ENCODE measurements around the gene ELOVL4. TPM values are rescaled to one million over a fixed set of nuclear protein-coding genes. Genes with fewer than 3 reads are reported as not detected.

Gene ELOVL4
- total RNA-seq, 2 donors from 2014 or later = 2.4 to 3.2 TPM

GRCh38 chr6:79941489-79942151, 5.7 kb downstream of the ELOVL4 start:
- H3K4me3 ChIP-seq = no peak overlapping the region
- H3K36me3 ChIP-seq = no peaks in the 10 kb centered on the region
- H3K4me1 ChIP-seq (ENCODE audit: control insufficient read depth in 1 of 2, low read depth in 2 of 2) = peaks cover 6 to 17% of the 10 kb centered on the region in 2 donors
- no peak for DNase-seq (ENCODE audit: low spot score)
- no peak for TF ChIP-seq CTCF (IDR thresholded peaks at IDR 0.05)
- no peak for ATAC-seq (ENCODE audit: insufficient number of reproducible peaks, low FRiP score, low read depth)
- no peaks in the 10 kb centered on the region for H3K27me3 ChIP-seq (replicated peaks; ENCODE audit: insufficient read depth)
- no peaks in the 10 kb centered on the region for H3K9me3 ChIP-seq
- H3K27ac ChIP-seq = no peak overlapping the region

GRCh38 chr6:79928478-79928998, 18.8 kb downstream of the ELOVL4 start:
- Histone ChIP-seq H3K36me3 (no peaks in the 10 kb centered on the region), H3K27me3 (replicated peaks; ENCODE audit: insufficient read depth) (no peaks in the 10 kb centered on the region), H3K4me3 (no peak overlapping the region), H3K27ac (no peak overlapping the region), H3K4me1 (ENCODE audit: control insufficient read depth in 1 of 2, low read depth in 2 of 2) (no peaks in the 10 kb centered on the region), H3K9me3 (no peaks in the 10 kb centered on the region)
- ATAC-seq (ENCODE audit: insufficient number of reproducible peaks, low FRiP score, low read depth) (no peak), DNase-seq (ENCODE audit: low spot score) (no peak)
- no peak for TF ChIP-seq CTCF (IDR thresholded peaks at IDR 0.05)

GRCh38 chr6:79927758-79928157, 19.6 kb downstream of the ELOVL4 start:
- TF ChIP-seq CTCF (IDR thresholded peaks at IDR 0.05) = no peak
- no peaks in the 10 kb centered on the region for H3K36me3 ChIP-seq
- no peaks in the 10 kb centered on the region for H3K9me3 ChIP-seq
- H3K4me1 ChIP-seq (ENCODE audit: control insufficient read depth in 1 of 2, low read depth in 2 of 2) = no peaks in the 10 kb centered on the region
- no peak for ATAC-seq (ENCODE audit: insufficient number of reproducible peaks, low FRiP score, low read depth)
- no peak for DNase-seq (ENCODE audit: low spot score)
- no peak overlapping the region for H3K27ac ChIP-seq
- H3K4me3 ChIP-seq = no peak overlapping the region
- H3K27me3 ChIP-seq (replicated peaks; ENCODE audit: insufficient read depth) = no peaks in the 10 kb centered on the region

GRCh38 chr6:79923270-79923669, 24.1 kb downstream of the ELOVL4 start:
- H3K9me3 ChIP-seq = no peaks in the 10 kb centered on the region
- H3K4me3 ChIP-seq = no peak overlapping the region
- H3K4me1 ChIP-seq (ENCODE audit: control insufficient read depth in 1 of 2, low read depth in 2 of 2) = no peaks in the 10 kb centered on the region
- H3K27ac ChIP-seq = no peak overlapping the region
- DNase-seq (ENCODE audit: low spot score) (no peak), ATAC-seq (ENCODE audit: insufficient number of reproducible peaks, low FRiP score, low read depth) (no peak)
- no peak for TF ChIP-seq CTCF (IDR thresholded peaks at IDR 0.05)
- no peaks in the 10 kb centered on the region for H3K36me3 ChIP-seq
- H3K27me3 ChIP-seq (replicated peaks; ENCODE audit: insufficient read depth) = no peaks in the 10 kb centered on the region

- Histone ChIP-seq H3K27ac (no peak overlapping the region), H3K36me3 (no peaks in the 10 kb centered on the region), H3K27me3 (replicated peaks; ENCODE audit: insufficient read depth) (no peaks in the 10 kb centered on the region), H3K9me3 (no peaks in the 10 kb centered on the region), H3K4me3 (no peak overlapping the region), H3K4me1 (ENCODE audit: control insufficient read depth in 1 of 2, low read depth in 2 of 2) (no peaks in the 10 kb centered on the region)
- no peak for DNase-seq (ENCODE audit: low spot score)
- ATAC-seq (ENCODE audit: insufficient number of reproducible peaks, low FRiP score, low read depth) = no peak
- no peak for TF ChIP-seq CTCF (IDR thresholded peaks at IDR 0.05)
Observed at GRCh38 chr6:79922018-79922417, 25.3 kb downstream of the ELOVL4 start.

Measured in thoracic aorta (tissue), 2 donors.